HG03521 (cell line): ENCODE results near the gene SIDT2.

Experiments
- ATAC-seq: cut with Tn5 transposase; IDR thresholded peaks from one replicate; pipeline ENCODE4 v1.9.1; 2021; ENCODE audit warnings: mild to moderate bottlenecking, moderate library complexity; ENCODE audit not compliant: unreplicated experiment

Gene SIDT2

GRCh38 chr11:117220568-117220967 is 42.0 kb downstream of the SIDT2 start:
- ATAC-seq, result no peak

DNA sequence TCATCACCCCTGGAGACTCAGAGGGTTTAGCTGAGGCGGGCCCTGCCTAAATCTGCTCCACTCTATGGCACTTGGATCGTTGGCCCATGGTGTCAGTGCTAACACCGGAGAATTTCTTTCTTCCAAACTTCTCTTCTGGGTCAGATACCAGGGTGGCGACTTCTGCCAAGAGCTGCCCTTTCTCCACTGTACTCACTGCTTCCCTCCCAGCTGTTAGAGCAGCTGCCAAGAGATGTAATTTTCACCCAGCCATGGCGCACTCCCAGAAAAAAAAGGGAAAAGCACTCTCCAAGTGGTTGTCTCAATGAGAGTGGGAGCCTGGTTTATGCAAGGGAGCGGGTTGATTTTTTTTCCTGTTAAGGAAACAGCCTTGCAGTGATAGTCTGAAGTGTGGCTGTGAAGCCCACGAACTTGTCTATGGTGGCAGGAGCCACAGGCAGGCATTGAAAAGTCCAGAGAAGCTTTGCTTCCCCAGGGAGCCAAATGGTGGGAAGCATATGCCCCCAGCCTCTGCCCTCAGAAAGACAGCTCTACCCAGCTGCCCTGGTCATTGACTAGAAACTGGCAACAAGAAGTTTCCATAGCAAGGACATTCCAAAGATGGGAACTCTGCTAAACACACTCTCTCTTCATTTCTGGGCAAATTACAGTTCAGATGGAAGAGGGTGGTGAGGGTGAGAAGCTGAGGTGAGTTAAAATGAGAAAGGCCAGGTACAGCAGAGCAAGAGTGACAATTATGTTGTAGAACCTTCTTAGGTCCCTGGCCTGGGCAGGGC is 42.6 kb downstream of the SIDT2 start:
- no peak for ATAC-seq

GRCh38 chr11:117221775-117222517 is 43.4 kb downstream of the SIDT2 start:
- no peak for ATAC-seq

GRCh38 chr11:117222991-117223740 is 44.6 kb downstream of the SIDT2 start:
- ATAC-seq, result no peak

GRCh38 chr11:117223741-117224689 is 45.5 kb downstream of the SIDT2 start:
- no peak for ATAC-seq

GRCh38 chr11:117225553-117226170 is 47.1 kb downstream of the SIDT2 start:
- ATAC-seq, result no peak

- peak; percentile 43 for ATAC-seq
Observed at GRCh38 chr11:117226388-117227385, 48.1 kb downstream of the SIDT2 start.

- no peak for ATAC-seq
Observed at GRCh38 chr11:117228091-117228490, 49.5 kb downstream of the SIDT2 start.

- ATAC-seq, result no peak
Observed at GRCh38 chr11:117229411-117229810, 50.9 kb downstream of the SIDT2 start.

- ATAC-seq, result no peak
Observed at GRCh38 chr11:117229931-117230285, 51.4 kb downstream of the SIDT2 start.

DNA sequence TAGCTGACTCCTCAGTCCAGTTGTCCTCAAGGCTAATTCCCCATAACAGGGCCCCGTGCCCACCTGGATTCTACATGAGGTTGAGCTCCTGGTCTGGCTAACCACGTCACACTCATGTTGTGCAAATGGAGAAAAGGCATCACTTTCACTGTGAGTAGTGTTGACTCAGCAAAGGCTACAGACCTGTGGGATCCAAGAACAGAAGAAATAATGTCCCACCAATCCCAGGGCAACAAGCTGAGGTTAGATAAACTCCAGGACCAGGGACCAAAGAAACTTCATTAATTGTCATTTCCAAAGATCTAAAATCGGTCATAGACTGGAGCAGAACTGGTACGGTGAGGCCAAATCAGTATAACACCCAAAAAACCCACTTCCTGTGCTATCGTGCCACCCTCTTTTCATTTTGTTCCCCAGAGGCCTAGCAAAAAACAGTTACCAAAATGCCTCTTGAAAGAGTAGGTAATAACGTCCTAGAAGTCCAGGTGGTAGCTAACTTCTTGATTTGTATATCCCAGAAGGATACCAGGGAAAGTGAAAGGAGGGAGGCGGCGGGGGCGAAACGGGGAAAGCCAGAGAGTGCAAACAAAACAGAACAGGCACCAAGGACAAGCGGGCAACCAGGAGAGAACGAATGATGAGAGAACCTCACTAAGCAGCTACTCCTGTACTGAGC is 51.9 kb downstream of the SIDT2 start:
- ATAC-seq, result no peak

DNA sequence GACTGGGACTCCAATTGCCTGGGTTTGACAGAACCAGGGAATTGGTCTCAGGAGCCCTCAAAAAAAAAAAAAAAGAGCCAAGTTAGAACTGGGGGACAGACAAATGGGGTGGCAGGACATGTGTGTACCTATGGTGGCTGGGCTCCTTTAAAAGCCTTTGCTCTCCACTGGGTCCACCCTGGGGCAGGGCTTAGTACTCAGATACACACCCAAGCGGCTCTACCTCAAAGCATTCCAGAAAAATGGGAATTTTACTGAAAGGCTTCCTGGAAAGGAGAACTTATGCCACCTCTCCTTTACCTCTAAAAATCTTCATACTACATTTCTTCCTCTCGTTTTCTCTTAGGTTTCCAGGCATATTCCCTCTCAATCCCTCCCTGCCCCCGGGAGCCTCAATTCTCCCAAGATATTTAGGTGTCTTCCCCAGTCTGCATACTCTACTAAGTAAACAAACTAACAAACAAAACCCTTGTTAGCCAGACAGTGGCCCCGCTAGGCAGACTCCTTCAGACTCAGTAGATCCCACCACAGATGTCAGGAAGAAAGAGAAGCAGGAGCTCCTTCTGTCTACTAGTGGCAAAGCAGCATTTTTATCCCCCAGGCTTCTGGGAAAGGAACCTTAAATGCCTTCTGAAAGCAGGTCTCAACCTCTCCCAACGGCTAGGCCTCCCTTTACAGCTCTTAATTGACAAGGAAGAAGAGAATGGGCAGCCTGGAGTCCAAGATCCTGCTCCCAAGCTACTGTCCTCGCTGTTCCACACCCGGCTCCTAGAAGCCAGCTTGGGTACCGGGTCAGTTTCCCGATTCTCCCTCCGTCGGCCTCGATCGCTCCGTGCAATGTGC is 52.7 kb downstream of the SIDT2 start:
- no peak for ATAC-seq

GRCh38 chr11:117231842-117232091 is 53.2 kb downstream of the SIDT2 start, which contains the start of gene PCSK7:
TSS of gene PCSK7 (minus strand) at chr11:117232073. CDS start at chr11:117229844, 2,229 bp downstream.
- no peak for ATAC-seq

- ATAC-seq, result peak; percentile 72
Observed at GRCh38 chr11:117232092-117232878, 53.7 kb downstream of the SIDT2 start, which contains the start of gene RNF214. TSS of gene RNF214 (plus strand) at chr11:117232671. CDS start at chr11:117234273, 1,602 bp downstream.

- ATAC-seq, result peak; percentile 8
Observed at GRCh38 chr11:117232911-117233409, 54.4 kb downstream of the SIDT2 start.

- ATAC-seq, result no peak
Observed at GRCh38 chr11:117238221-117238620, 59.7 kb downstream of the SIDT2 start.
